ENCODE data around the gene CLPSL1. TPM values are rescaled to one million over a fixed set of nuclear protein-coding genes. Genes with fewer than 3 reads are reported as not detected.

The CLPSL1 gene
- total and polyA plus RNA-seq, 2 of the 8 experiments (the other 6 are each of a cell fraction or from before 2014, with no cell fraction given): not detected

DNA sequence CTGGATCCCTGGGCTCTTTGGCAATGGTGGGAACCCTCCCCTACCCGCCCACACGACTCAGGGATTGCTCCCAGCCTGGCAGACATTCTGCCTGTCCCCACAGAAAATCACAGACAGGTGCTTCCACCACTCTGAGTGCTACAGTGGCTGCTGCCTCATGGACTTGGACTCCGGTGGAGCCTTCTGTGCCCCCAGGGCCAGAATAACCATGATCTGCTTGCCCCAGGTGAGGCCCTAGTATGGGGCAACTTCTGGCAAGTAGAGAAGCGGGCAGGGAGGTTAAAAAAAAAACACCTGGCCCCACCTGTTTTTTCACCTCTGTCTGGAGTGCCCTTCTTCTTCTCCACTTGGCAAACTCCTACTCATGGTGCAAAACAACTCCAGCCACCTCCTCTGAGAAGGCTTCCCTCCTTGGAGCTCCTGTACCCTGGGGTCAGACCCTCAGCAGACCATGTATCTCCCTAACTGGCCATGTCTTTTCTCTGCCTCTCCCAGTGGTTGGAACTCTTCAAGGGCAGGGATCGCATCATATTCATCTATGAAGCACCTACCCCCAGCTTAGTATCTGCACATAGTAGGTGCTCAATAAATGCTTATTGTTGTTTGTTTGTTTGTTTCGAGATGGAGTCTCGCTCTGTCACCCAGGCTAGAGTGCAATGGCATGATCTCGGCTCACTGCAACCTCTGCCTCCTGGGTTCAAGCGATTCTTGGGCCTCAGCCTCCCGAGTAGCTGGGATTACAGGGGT lies 3.3 kb upstream of the CLPSL1 start (continued):
- TF ChIP-seq SAP30 (IDR thresholded peaks at IDR 0.05; ENCODE audit: insufficient read depth, insufficient replicate concordance, low read length): no peak
